Esophagus muscularis mucosa (tissue), 4 donors: Measurements from ENCODE around the gene TOMM5. TPM values are rescaled to one million over a fixed set of nuclear protein-coding genes. Genes with fewer than 3 reads are reported as not detected.
"Not testable (repeated sequence)": the region's sequence is repeated elsewhere in the genome, so short reads cannot be mapped to it uniquely, and the experiment has no call there.

Source experiments
- DNase-seq: peaks from one replicate; pipeline ENCODE4 v3.0.0-alpha.2; 2017; ENCODE audit errors: extremely low spot score
- H3K27ac ChIP-seq, 4 donors: fragments of 200-600 bp; sonication (generic); replicated peaks in 1 of 4; 1 replicate in 3 of 4; 2 replicates in 1 of 4; pipeline ENCODE4 v1.5.1; 2016 to 2019; ENCODE audit warnings: mild to moderate bottlenecking in 1 of 4
- H3K27me3 ChIP-seq, 4 donors: fragments of 200-600 bp; sonication (generic); one replicate each; pipeline versions ENCODE4 v1.5.1 to v1.6.0; 2016 to 2019
- H3K36me3 ChIP-seq, 4 donors: fragments of 200-600 bp; sonication (generic); one replicate each; pipeline ENCODE4 v1.5.1; 2016 to 2019
- H3K4me1 ChIP-seq, 4 donors: fragments of 200-600 bp; sonication (generic); one replicate each; pipeline ENCODE4 v1.5.1; 2016 to 2019
- H3K4me3 ChIP-seq, 4 donors: fragments of 200-600 bp; sonication (generic); 1 replicate in 2 of 4; 2 replicates in 2 of 4; pipeline ENCODE4 v1.5.1; 2016 to 2019; ENCODE audit warnings: mild to moderate bottlenecking in 4 of 4, moderate library complexity in 1 of 4
- H3K9me3 ChIP-seq, 4 donors: fragments of 200-600 bp; sonication (generic); 1 replicate in 3 of 4; 2 replicates in 1 of 4; pipeline ENCODE4 v1.5.1; 2016 to 2019
- CTCF ChIP-seq, 3 experiments: fragments of 200-600 bp in 2 of 3; fragments of 450-650 bp in 1 of 3; sonication (generic) in 2 of 3; IDR thresholded peaks; one replicate each; pipeline ENCODE4 v1.5.1; 2017 to 2019; ENCODE audit warnings: antibody characterized with exemption in 3 of 3, mild to moderate bottlenecking in 2 of 3, moderate library complexity in 1 of 3
- EP300 ChIP-seq: sonication (generic); formaldehyde crosslinking; IDR thresholded peaks from one replicate; pipeline ENCODE4 v1.6.1; 2017; ENCODE audit warnings: antibody characterized with exemption
- POLR2A ChIP-seq: fragments of 450-650 bp; IDR thresholded peaks from one replicate; pipeline ENCODE4 v1.6.1; 2017; ENCODE audit warnings: antibody characterized with exemption, moderate library complexity, mild to moderate bottlenecking, low read depth
- POLR2AphosphoS5 ChIP-seq, 2 donors: sonication (generic); formaldehyde crosslinking; IDR thresholded peaks; one replicate each; pipeline ENCODE4 v1.6.1; 2017; ENCODE audit warnings: antibody characterized with exemption in 2 of 2
- WGBS: methylation state at CpG from one replicate; pipeline ENCODE4 v1.1.5; 2018; 5-methylcytosine and 5-hydroxymethylcytosine counted together
- intact Hi-C: fragments of 100-400 bp; cut with DNase I; formaldehyde crosslinking; loops from one replicate; pipeline ENCODE4 v1.15.1; 2023
- total RNA-seq, 4 donors: library from RNA; depleted of rRNA; stranded (reverse); fragments of >200 nt; gene quantifications; one replicate each; pipeline versions ENCODE4 v1.1.0 to v1.2.1, GENCODE V29; 2016

The TOMM5 gene
- total RNA-seq, 4 donors from 2014 or later = 55.7 to 84.3 (median 62.5) TPM

- DNase-seq = no peak
- H3K4me3 ChIP-seq = no peak overlapping the region
- peaks cover 0 to 3% (median 0%) of the 10 kb centered on the region in 4 donors for H3K27me3 ChIP-seq
- no peak overlapping the region for H3K27ac ChIP-seq
- H3K4me1 ChIP-seq = no peaks in the 10 kb centered on the region
- intact Hi-C loops = no loop called here
- no peaks in the 10 kb centered on the region for H3K36me3 ChIP-seq
- TF ChIP-seq POLR2AphosphoS5 (IDR thresholded peaks at IDR 0.05) (no peak), EP300 (no peak), POLR2A (no peak), CTCF (IDR thresholded peaks at IDR 0.05) (no peak)
- WGBS = 69% methylated on average over 6 of the region's 6 CpGs
- no peaks in the 10 kb centered on the region for H3K9me3 ChIP-seq
These were observed 18.6 kb upstream of the TOMM5 start for GRCh38 chr9:37611014-37611413.

- Histone ChIP-seq H3K9me3 (no peaks in the 10 kb centered on the region), H3K4me1 (no peaks in the 10 kb centered on the region), H3K27ac (no peak overlapping the region), H3K27me3 (no peaks in the 10 kb centered on the region), H3K36me3 (no peaks in the 10 kb centered on the region), H3K4me3 (no peak overlapping the region)
- TF ChIP-seq CTCF (IDR thresholded peaks at IDR 0.05) = no peak
- TF ChIP-seq POLR2AphosphoS5 (IDR thresholded peaks at IDR 0.05) = no peak
- TF ChIP-seq EP300 = no peak
- TF ChIP-seq POLR2A = no peak
- no peak for DNase-seq
- WGBS = 70% methylated on average over 6 of the region's 6 CpGs
- intact Hi-C loops = no loop called here
These were observed 17.5 kb upstream of the TOMM5 start for GRCh38 chr9:37609735-37610397.

- Histone ChIP-seq H3K4me3 (no peak overlapping the region), H3K36me3 (no peaks in the 10 kb centered on the region), H3K27ac (no peak overlapping the region), H3K27me3 (no peaks in the 10 kb centered on the region), H3K9me3 (no peaks in the 10 kb centered on the region), H3K4me1 (peaks cover 0 to 1% (median 0%) of the 10 kb centered on the region in 4 donors)
- DNase-seq = no peak
- TF ChIP-seq POLR2AphosphoS5 (IDR thresholded peaks at IDR 0.05) = no peak
- TF ChIP-seq EP300 = no peak
- no peak for TF ChIP-seq CTCF (IDR thresholded peaks at IDR 0.05)
- no peak for TF ChIP-seq POLR2A
- intact Hi-C loops = no loop called here
These were observed 15.9 kb upstream of the TOMM5 start for GRCh38 chr9:37608250-37608649.

- TF ChIP-seq POLR2AphosphoS5 (IDR thresholded peaks at IDR 0.05) = no peak
- TF ChIP-seq EP300 = no peak
- TF ChIP-seq POLR2A = no peak
- TF ChIP-seq CTCF (IDR thresholded peaks at IDR 0.05) = no peak
- no peaks in the 10 kb centered on the region for H3K9me3 ChIP-seq
- peaks cover 0 to 12% (median 2%) of the 10 kb centered on the region in 4 donors for H3K4me1 ChIP-seq
- H3K36me3 ChIP-seq = no peaks in the 10 kb centered on the region
- no peak overlapping the region for H3K27ac ChIP-seq
- no peak for DNase-seq
- H3K27me3 ChIP-seq = peaks cover 0 to 9% (median 0%) of the 10 kb centered on the region in 4 donors
- H3K4me3 ChIP-seq = no peak overlapping the region
- intact Hi-C loops = no loop called here
- 91% methylated on average over 1 of the region's 1 CpG for WGBS
These were observed 11.9 kb upstream of the TOMM5 start for GRCh38 chr9:37604296-37604695.

GRCh38 chr9:37602817-37603216, 10.4 kb upstream of the TOMM5 start:
- peaks cover 0 to 12% (median 2%) of the 10 kb centered on the region in 4 donors for H3K4me1 ChIP-seq
- intact Hi-C loops = no loop called here
- H3K36me3 ChIP-seq = no peaks in the 10 kb centered on the region
- 71% methylated on average over 5 of the region's 5 CpGs for WGBS
- DNase-seq = no peak
- H3K27me3 ChIP-seq = peaks cover 0 to 10% (median 0%) of the 10 kb centered on the region in 4 donors
- no peaks in the 10 kb centered on the region for H3K9me3 ChIP-seq
- H3K4me3 ChIP-seq = no peak overlapping the region
- H3K27ac ChIP-seq = no peak overlapping the region
- TF ChIP-seq EP300 (no peak), POLR2A (no peak), POLR2AphosphoS5 (IDR thresholded peaks at IDR 0.05) (no peak), CTCF (IDR thresholded peaks at IDR 0.05) (no peak)

GRCh38 chr9:37602061-37602460, 9.7 kb upstream of the TOMM5 start:
- DNase-seq, H3K4me3 ChIP-seq, H3K27ac ChIP-seq, intact Hi-C loops, H3K9me3 ChIP-seq, H3K36me3 ChIP-seq: not testable (repeated sequence)
- Histone ChIP-seq H3K27me3 (peaks cover 0 to 16% (median 0%) of the 10 kb centered on the region in 4 donors), H3K4me1 (peaks cover 0 to 12% (median 2%) of the 10 kb centered on the region in 4 donors)
- 92% methylated on average over 4 of the region's 4 CpGs for WGBS
